SJCRH30 (cell line): ENCODE results near the gene TERB1. TPM values are rescaled to one million over a fixed set of nuclear protein-coding genes. Genes with fewer than 3 reads are reported as not detected.

Experiments used
- DNase-seq, 2 experiments: peaks; one replicate each; pipeline ENCODE4 v3.0.0-alpha.2; 2015 to 2020
- H3K27ac ChIP-seq: fragments of 250-450 bp; sonication (Bioruptor Pico); 2 replicates; pipeline ENCODE4 v1.5.1; 2020; ENCODE audit warnings: mild to moderate bottlenecking, moderate library complexity
- H3K27me3 ChIP-seq: fragments of 250-450 bp; sonication (Bioruptor Pico); 2 replicates; pipeline ENCODE4 v1.5.1; 2020; ENCODE audit warnings: mild to moderate bottlenecking, moderate library complexity
- H3K36me3 ChIP-seq: fragments of 250-450 bp; sonication (Bioruptor Pico); 2 replicates; pipeline ENCODE4 v1.5.1; 2020; ENCODE audit warnings: mild to moderate bottlenecking, moderate library complexity
- H3K4me1 ChIP-seq: fragments of 250-450 bp; sonication (Bioruptor Pico); 2 replicates; pipeline ENCODE4 v1.5.1; 2020; ENCODE audit warnings: mild to moderate bottlenecking, moderate library complexity
- H3K4me3 ChIP-seq: fragments of 250-450 bp; sonication (Bioruptor Pico); 2 replicates; pipeline ENCODE4 v1.5.1; 2020; ENCODE audit warnings: mild to moderate bottlenecking, moderate library complexity
- H3K9me3 ChIP-seq: fragments of 250-450 bp; sonication (Bioruptor Pico); replicated peaks from 2 replicates; pipeline ENCODE4 v1.5.1; 2020; ENCODE audit warnings: mild to moderate bottlenecking, moderate library complexity
- total RNA-seq: library from RNA; depleted of rRNA; stranded (reverse); fragments of >200 nt; shearing (Covaris generic); gene quantifications from 2 replicates; pipeline ENCODE4 v1.2.3, GENCODE V29; 2014; rRNA removed

Gene TERB1
- total RNA-seq, 1 experiment from 2014 or later: not detected

GRCh38 chr16:66717112-66717675 lies 84.2 kb downstream of the TERB1 start:
- H3K9me3 ChIP-seq: no peaks in the 10 kb centered on the region
- H3K27me3 ChIP-seq: no peaks in the 10 kb centered on the region
- peaks cover 13% of the 10 kb centered on the region for H3K4me1 ChIP-seq
- no peak overlapping the region for H3K4me3 ChIP-seq
- peaks cover 26% of the 10 kb centered on the region for H3K36me3 ChIP-seq
- H3K27ac ChIP-seq: no peak overlapping the region
- DNase-seq: peak; percentile 30 to 57

GRCh38 chr16:66714654-66715307 lies 86.6 kb downstream of the TERB1 start:
- Histone ChIP-seq H3K27me3 (no peaks in the 10 kb centered on the region), H3K9me3 (no peaks in the 10 kb centered on the region), H3K36me3 (peaks cover 13% of the 10 kb centered on the region), H3K4me1 (peaks cover 13% of the 10 kb centered on the region), H3K27ac (peak overlapping the region; percentile 48), H3K4me3 (no peak overlapping the region)
- peak; percentile 79 to 93 for DNase-seq

DNA sequence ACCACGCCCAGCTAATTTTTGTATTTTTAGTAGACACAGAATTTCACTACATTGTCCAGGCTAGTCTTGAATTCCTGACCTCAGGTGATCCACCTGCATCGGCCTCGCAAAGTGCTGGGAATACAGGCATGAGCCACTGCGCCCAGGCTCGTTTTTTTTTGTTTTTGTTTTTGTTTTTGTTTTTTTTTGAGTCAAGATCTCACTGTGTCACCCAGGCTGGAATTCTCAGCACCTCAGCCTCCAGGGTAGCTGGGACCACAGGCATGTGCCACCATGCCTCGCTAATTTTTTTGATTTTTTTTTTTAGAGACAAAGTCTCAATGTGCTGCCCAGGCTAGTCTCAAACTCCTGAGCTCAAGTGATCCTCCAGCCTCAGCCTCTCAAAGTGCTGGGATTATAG lies 87.3 kb downstream of the TERB1 start:
- Histone ChIP-seq H3K27me3 (no peaks in the 10 kb centered on the region), H3K36me3 (peaks cover 7% of the 10 kb centered on the region), H3K4me3 (no peak overlapping the region), H3K27ac (peak overlapping the region; percentile 48), H3K4me1 (peaks cover 13% of the 10 kb centered on the region), H3K9me3 (no peaks in the 10 kb centered on the region)
- no peak for DNase-seq

DNA sequence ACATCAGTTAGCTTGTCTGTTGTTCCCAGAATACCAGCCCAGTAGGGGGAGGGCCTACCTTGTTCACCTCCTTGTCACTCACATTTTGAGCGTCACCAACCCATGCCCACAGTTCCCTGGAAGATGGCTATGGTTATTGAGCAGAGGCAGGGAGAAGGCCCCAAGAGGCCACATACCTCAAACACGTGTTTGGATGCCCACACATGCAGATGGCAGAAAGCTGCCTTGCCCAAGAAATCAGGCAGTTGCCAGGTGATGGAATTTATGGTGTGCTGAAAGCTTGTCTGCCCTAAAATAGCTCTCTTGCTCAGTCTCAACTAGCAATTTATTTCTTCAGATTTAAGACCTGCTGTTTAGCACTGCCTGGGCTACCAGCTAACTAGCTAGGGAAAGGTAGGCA lies 88.3 kb downstream of the TERB1 start:
- H3K36me3 ChIP-seq: no peaks in the 10 kb centered on the region
- no peak overlapping the region for H3K27ac ChIP-seq
- peaks cover 13% of the 10 kb centered on the region for H3K4me1 ChIP-seq
- no peaks in the 10 kb centered on the region for H3K27me3 ChIP-seq
- DNase-seq: no peak
- H3K9me3 ChIP-seq: no peaks in the 10 kb centered on the region
- no peak overlapping the region for H3K4me3 ChIP-seq

GRCh38 chr16:66712512-66712911 lies 88.9 kb downstream of the TERB1 start:
- Histone ChIP-seq H3K4me3 (no peak overlapping the region), H3K36me3 (no peaks in the 10 kb centered on the region), H3K9me3 (no peaks in the 10 kb centered on the region), H3K4me1 (peaks cover 13% of the 10 kb centered on the region), H3K27me3 (no peaks in the 10 kb centered on the region), H3K27ac (no peak overlapping the region)
- no peak for DNase-seq

- H3K4me3 ChIP-seq: no peak overlapping the region
- no peaks in the 10 kb centered on the region for H3K36me3 ChIP-seq
- peaks cover 14% of the 10 kb centered on the region for H3K4me1 ChIP-seq
- no peaks in the 10 kb centered on the region for H3K27me3 ChIP-seq
- H3K27ac ChIP-seq: no peak overlapping the region
- H3K9me3 ChIP-seq: no peaks in the 10 kb centered on the region
- DNase-seq: no peak
Measured at GRCh38 chr16:66711581-66711980, 89.8 kb downstream of the TERB1 start.

GRCh38 chr16:66706506-66706880 lies 94.9 kb downstream of the TERB1 start:
- Histone ChIP-seq H3K4me3 (peak overlapping the region; percentile 54), H3K4me1 (peaks cover 7% of the 10 kb centered on the region; the same call in 1 of the 2 replicates), H3K27me3 (no peaks in the 10 kb centered on the region), H3K9me3 (no peaks in the 10 kb centered on the region), H3K27ac (no peak overlapping the region), H3K36me3 (no peaks in the 10 kb centered on the region)
- DNase-seq: peak; percentile 38 to 53

GRCh38 chr16:66705790-66706505 lies 95.4 kb downstream of the TERB1 start:
- peak; percentile 32 to 56 for DNase-seq
- H3K36me3 ChIP-seq: no peaks in the 10 kb centered on the region
- no peak overlapping the region for H3K27ac ChIP-seq
- H3K4me3 ChIP-seq: peak overlapping the region; percentile 54
- no peaks in the 10 kb centered on the region for H3K27me3 ChIP-seq
- H3K4me1 ChIP-seq: peaks cover 7% of the 10 kb centered on the region; the same call in 1 of the 2 replicates
- no peaks in the 10 kb centered on the region for H3K9me3 ChIP-seq

Other genes with a start within 250 kb of the TERB1 start
- gene CKLF, start 249.0 kb downstream of the TERB1 start, total RNA-seq: 121 and 127 TPM in 2 replicates
- 6.6 and 8.2 TPM in 2 replicates for gene CMTM1, start 235.1 kb downstream of the TERB1 start, total RNA-seq
- gene CMTM2, start 222.1 kb downstream of the TERB1 start, total RNA-seq: 5.4 and 6.2 TPM in 2 replicates
- gene CMTM3, start 196.9 kb downstream of the TERB1 start, total RNA-seq: 52.8 and 53.9 TPM in 2 replicates
- gene CMTM4, start 104.8 kb downstream of the TERB1 start, total RNA-seq: 27.3 and 29.4 TPM in 2 replicates
- 131 and 158 TPM in 2 replicates for gene DYNC1LI2, start 50.0 kb downstream of the TERB1 start, total RNA-seq
- 168 and 195 TPM in 2 replicates for gene NAE1, start 29.4 kb upstream of the TERB1 start, total RNA-seq
- not detected in 2 replicates for gene CA7, start 42.8 kb upstream of the TERB1 start, total RNA-seq
- gene PDP2, start 78.9 kb upstream of the TERB1 start, total RNA-seq: 13.8 and 18.1 TPM in 2 replicates
- not detected in 2 replicates for gene CDH16, start 117.3 kb upstream of the TERB1 start, total RNA-seq
- gene RRAD, start 124.0 kb upstream of the TERB1 start, total RNA-seq: 0.30 and 0.49 TPM in 2 replicates
- 135 and 146 TPM in 2 replicates for gene CIAO2B, start 132.8 kb upstream of the TERB1 start, total RNA-seq
- gene CES2, start 133.9 kb upstream of the TERB1 start, total RNA-seq: 25.2 and 25.7 TPM in 2 replicates
- 0.08 TPM in 2 replicates for gene CES3, start 159.7 kb upstream of the TERB1 start, total RNA-seq
- gene CES4A, start 187.0 kb upstream of the TERB1 start, total RNA-seq: not detected in 2 replicates
- 136 and 151 TPM in 2 replicates for gene CBFB, start 227.6 kb upstream of the TERB1 start, total RNA-seq